Neural crest cell (in vitro differentiated cells): ENCODE data around the gene AGMO. TPM values are rescaled to one million over a fixed set of nuclear protein-coding genes. Genes with fewer than 3 reads are reported as not detected.

Source experiments
- DNase-seq: peaks from one replicate; pipeline ENCODE4 v3.0.0; 2021; ENCODE audit warnings: low read depth, mixed read lengths, low spot score
- H3K27ac Mint-ChIP-seq: one replicate; pipeline ENCODE4 v1.8.0; 2021; ENCODE audit warnings: mild to moderate bottlenecking, mixed read lengths; ENCODE audit not compliant: unreplicated experiment
- H3K27me3 Mint-ChIP-seq: 2 replicates; pipeline ENCODE4 v1.8.0; 2021; ENCODE audit warnings: low read depth, mild to moderate bottlenecking, mixed read lengths
- H3K36me3 Mint-ChIP-seq: 2 replicates; pipeline ENCODE4 v1.8.0; 2021; ENCODE audit warnings: low read depth, mild to moderate bottlenecking, mixed read lengths
- H3K4me1 Mint-ChIP-seq: 2 replicates; pipeline ENCODE4 v1.8.0; 2021; ENCODE audit warnings: mixed read lengths
- H3K4me3 Mint-ChIP-seq: one replicate; pipeline ENCODE4 v1.8.0; 2021; ENCODE audit warnings: mild to moderate bottlenecking, mixed read lengths
- H3K9me3 Mint-ChIP-seq: 2 replicates; pipeline ENCODE4 v1.8.0; 2021; ENCODE audit warnings: mixed read lengths
- CTCF ChIP-seq: fragments of 200-600 bp; sonication (generic); conservative IDR thresholded peaks from 2 replicates; pipeline ENCODE4 v1.5.0; 2021; ENCODE audit warnings: antibody characterized with exemption, mild to moderate bottlenecking
- total RNA-seq: library from RNA; stranded (reverse); gene quantifications from 2 replicates; pipeline ENCODE4 v1.2.1, GENCODE V29; 2021

Gene AGMO
- total RNA-seq, 1 donor from 2014 or later: 0.51 TPM

GRCh38 chr7:15335390-15335789 is 226.4 kb downstream of the AGMO start:
- peaks cover 4% of the 10 kb centered on the region for H3K36me3 Mint-ChIP-seq
- no peak for DNase-seq
- peaks cover 10% of the 10 kb centered on the region for H3K9me3 Mint-ChIP-seq
- no peak overlapping the region for H3K27ac Mint-ChIP-seq
- no peak overlapping the region for H3K4me3 Mint-ChIP-seq
- H3K27me3 Mint-ChIP-seq: no peaks in the 10 kb centered on the region
- peaks cover 6% of the 10 kb centered on the region for H3K4me1 Mint-ChIP-seq
- TF ChIP-seq CTCF: no peak

GRCh38 chr7:15334536-15335263 is 227.1 kb downstream of the AGMO start:
- no peak overlapping the region for H3K27ac Mint-ChIP-seq
- no peaks in the 10 kb centered on the region for H3K27me3 Mint-ChIP-seq
- no peak for DNase-seq
- H3K4me1 Mint-ChIP-seq: peaks cover 6% of the 10 kb centered on the region
- peaks cover 9% of the 10 kb centered on the region for H3K9me3 Mint-ChIP-seq
- H3K4me3 Mint-ChIP-seq: no peak overlapping the region
- TF ChIP-seq CTCF: no peak
- H3K36me3 Mint-ChIP-seq: peaks cover 4% of the 10 kb centered on the region

- H3K36me3 Mint-ChIP-seq: no peaks in the 10 kb centered on the region
- no peak for TF ChIP-seq CTCF
- no peaks in the 10 kb centered on the region for H3K27me3 Mint-ChIP-seq
- H3K27ac Mint-ChIP-seq: no peak overlapping the region
- DNase-seq: no peak
- peaks cover 6% of the 10 kb centered on the region for H3K4me1 Mint-ChIP-seq
- no peaks in the 10 kb centered on the region for H3K9me3 Mint-ChIP-seq
- no peak overlapping the region for H3K4me3 Mint-ChIP-seq
These were observed 228.9 kb downstream of the AGMO start for GRCh38 chr7:15332956-15333355.

GRCh38 chr7:15330943-15331342 is 230.9 kb downstream of the AGMO start:
- H3K9me3 Mint-ChIP-seq: no peaks in the 10 kb centered on the region
- no peak overlapping the region for H3K4me3 Mint-ChIP-seq
- peak overlapping the region; percentile 8 for H3K27ac Mint-ChIP-seq
- H3K36me3 Mint-ChIP-seq: no peaks in the 10 kb centered on the region
- no peaks in the 10 kb centered on the region for H3K27me3 Mint-ChIP-seq
- peaks cover 6% of the 10 kb centered on the region for H3K4me1 Mint-ChIP-seq
- DNase-seq: no peak
- no peak for TF ChIP-seq CTCF

- Mint-ChIP-seq H3K27me3 (no peaks in the 10 kb centered on the region), H3K27ac (peak overlapping the region; percentile 52)
These were observed 234.8 kb downstream of the AGMO start for GRCh38 chr7:15327001-15327400.

More at GRCh38 chr7:15327001-15327400, 234.8 kb downstream of the AGMO start:
- TF ChIP-seq CTCF: no peak
- H3K4me1 Mint-ChIP-seq: peaks cover 6% of the 10 kb centered on the region
- H3K36me3 Mint-ChIP-seq: no peaks in the 10 kb centered on the region
- no peaks in the 10 kb centered on the region for H3K9me3 Mint-ChIP-seq
- no peak overlapping the region for H3K4me3 Mint-ChIP-seq
- DNase-seq: no peak
